ENCODE measurements around the gene PDZD2.

The PDZD2 gene

DNA sequence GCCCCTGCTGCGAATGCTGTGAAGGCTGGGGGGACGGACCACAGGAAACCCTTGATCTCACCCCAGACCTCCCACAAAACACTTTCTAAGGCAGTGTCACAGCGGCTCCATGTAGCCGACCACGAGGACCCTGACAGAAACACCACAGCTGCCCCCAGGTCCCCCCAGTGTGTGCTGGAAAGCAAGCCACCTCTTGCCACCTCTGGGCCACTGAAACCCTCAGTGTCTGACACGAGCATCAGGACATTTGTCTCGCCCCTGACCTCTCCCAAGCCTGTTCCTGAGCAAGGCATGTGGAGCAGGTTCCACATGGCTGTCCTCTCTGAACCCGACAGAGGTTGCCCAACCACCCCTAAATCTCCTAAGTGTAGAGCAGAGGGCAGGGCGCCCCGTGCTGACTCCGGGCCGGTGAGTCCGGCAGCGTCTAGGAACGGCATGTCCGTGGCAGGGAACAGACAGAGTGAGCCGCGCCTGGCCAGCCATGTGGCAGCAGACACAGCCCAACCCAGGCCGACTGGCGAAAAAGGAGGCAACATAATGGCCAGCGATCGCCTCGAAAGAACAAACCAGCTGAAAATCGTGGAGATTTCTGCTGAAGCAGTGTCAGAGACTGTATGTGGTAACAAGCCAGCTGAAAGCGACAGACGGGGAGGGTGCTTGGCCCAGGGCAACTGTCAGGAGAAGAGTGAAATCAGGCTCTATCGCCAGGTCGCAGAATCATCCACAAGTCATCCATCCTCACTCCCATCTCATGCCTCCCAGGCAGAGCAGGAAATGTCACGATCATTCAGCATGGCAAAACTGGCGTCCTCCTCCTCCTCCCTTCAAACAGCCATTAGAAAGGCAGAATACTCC lies 450.4 kb downstream of the PDZD2 start:
- no peak for DNase-seq

GRCh38 chr5:32090026-32090754 lies 451.3 kb downstream of the PDZD2 start:
- DNase-seq = no peak

GRCh38 chr5:32090755-32091128 lies 451.8 kb downstream of the PDZD2 start:
- no peak for DNase-seq

DNA sequence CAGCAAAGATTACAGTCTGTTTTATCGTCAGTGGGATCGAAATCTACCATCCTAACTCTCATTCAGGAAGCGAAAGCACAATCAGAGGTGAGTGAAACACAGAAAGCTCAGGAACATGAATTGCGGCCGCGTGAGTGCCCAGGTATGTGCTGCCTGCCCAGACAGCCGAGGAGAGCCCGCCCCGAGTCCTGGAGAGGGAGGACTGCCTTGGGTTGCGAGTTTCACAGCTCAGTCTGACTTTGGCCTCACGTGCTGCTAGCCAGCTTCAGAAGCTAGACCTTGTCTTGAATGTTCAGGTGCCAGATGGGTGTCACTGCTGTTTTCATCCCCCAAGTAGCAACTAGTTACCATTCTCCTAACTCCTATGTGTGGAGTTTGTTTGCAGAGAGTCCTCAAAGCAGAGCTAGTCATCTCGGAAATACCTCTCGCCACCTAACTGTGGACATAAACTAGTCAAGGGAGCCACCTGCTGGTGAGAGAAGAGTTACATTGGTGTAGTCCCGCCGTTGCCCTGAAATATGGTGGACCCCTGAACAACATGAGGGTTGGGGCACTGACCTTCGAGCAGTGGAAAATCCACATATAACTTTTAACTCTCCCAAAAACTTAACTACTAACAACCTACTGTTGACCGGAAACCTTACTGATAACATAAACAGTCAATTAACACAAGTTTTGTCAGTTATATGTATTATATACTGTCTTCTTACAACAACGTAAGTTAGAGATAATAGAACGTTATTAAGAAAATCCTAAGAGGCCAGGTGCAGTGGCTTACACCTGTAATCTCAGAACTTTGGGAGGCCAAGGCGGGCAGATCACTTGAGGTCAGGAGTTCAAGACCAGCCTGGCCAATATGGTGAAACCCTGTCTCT lies 454.2 kb downstream of the PDZD2 start:
- peak; percentile 65 for DNase-seq

- no peak for DNase-seq
Measured at GRCh38 chr5:32094691-32095090, 455.8 kb downstream of the PDZD2 start.

DNA sequence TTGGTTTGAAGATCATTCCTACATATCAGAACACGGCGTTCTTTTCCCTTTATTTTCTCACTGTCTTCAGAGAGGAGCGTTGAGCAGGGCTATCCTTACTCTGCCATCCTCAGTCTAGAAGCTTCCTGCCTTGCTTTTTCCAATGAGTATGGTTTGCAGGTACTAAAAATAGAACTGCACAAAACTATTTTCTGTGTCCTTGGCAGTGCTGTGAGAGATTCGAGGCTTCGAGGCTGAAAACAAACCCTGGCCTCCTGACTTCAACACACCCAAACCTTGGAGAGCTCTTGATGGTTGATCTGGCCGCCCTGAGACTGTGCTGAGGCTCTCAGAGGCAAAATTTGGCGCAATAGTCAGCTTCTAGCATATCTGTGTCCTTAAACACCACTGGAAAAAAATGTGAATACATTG lies 456.3 kb downstream of the PDZD2 start:
- no peak for DNase-seq

DNA sequence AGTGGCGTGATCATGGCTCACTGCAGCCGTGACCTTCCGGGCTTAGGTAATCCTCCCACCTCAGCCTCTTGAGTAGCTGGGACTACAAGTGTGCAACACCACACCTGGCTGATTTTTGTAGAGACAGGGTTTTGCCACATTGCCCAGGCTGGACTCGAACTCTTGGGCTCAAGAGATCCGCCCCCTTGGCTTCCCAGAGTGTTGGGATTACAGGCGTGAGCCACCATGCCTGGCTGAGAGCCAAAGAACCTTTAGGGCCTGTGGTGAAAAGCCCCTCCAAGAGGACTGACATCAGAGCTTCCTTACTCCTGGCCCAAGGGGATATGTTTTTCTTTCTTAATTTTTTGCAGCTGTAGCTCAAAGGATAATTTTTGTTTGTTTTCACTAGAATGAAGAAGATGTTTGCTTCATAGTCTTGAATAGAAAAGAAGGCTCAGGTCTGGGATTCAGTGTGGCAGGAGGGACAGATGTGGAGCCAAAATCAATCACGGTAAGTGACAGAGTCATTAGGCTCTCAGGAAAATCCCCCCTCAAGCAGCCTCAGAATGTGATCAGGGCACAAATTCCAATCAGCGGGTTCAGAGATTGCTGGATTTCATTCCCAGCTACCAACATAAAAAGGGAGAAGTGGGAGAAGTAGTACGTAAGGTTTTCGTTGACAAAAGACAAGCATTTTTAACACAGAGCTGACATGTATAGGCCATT lies 458.1 kb downstream of the PDZD2 start:
- DNase-seq = no peak

- DNase-seq = no peak
Measured at GRCh38 chr5:32098291-32098690, 459.4 kb downstream of the PDZD2 start.

- no peak for DNase-seq
Measured at GRCh38 chr5:32098890-32099310, 460.0 kb downstream of the PDZD2 start.

- DNase-seq = no peak
Measured at GRCh38 chr5:32099486-32100035, 460.6 kb downstream of the PDZD2 start.

DNA sequence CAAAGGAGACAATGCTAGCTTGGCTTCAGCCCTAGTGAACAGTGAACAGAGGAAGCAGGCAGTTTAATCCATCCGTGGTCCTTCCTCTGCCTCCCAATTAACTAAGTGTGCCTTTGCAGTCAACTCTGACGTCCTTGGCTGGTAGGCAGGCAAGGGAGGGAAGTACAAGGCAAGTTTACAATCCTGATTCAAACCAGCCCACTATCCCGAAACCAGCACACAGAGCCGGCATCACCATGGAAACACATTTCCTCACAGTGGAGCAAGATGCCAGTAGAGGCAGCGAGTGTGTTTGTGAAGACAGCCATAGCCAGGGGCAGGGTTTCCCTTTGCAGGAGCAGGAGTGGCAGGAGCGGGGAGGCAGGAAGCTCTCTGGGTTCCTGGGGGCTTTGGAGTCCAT lies 461.3 kb downstream of the PDZD2 start:
- no peak for DNase-seq

DNA sequence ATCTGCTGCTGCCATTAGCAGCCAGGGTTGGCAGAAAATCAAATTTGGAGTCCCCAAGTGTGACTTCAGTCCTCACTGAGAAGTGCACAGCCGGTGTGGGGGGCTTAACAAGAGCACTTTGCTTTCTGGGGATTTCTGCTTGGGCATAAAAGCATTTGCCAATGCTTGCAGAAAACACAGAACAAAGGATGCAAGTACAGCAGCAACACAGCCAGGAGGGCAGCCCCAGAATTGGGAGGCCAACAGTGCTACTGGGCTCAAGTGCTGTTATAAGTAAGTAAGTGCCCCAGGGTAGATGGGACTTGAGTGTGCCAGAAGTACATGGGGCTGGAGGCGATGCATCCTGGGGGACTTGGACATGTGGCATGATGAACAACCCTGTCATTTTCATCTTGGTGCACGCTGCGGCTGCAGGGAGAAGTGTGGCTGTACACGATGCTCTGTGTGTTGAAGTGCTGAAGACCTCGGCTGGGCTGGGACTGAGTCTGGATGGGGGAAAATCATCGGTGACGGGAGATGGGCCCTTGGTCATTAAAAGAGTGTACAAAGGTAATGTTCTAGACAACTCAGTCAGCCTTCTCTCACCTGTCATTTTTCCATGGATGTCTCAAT lies 461.9 kb downstream of the PDZD2 start:
- DNase-seq = no peak

DNA sequence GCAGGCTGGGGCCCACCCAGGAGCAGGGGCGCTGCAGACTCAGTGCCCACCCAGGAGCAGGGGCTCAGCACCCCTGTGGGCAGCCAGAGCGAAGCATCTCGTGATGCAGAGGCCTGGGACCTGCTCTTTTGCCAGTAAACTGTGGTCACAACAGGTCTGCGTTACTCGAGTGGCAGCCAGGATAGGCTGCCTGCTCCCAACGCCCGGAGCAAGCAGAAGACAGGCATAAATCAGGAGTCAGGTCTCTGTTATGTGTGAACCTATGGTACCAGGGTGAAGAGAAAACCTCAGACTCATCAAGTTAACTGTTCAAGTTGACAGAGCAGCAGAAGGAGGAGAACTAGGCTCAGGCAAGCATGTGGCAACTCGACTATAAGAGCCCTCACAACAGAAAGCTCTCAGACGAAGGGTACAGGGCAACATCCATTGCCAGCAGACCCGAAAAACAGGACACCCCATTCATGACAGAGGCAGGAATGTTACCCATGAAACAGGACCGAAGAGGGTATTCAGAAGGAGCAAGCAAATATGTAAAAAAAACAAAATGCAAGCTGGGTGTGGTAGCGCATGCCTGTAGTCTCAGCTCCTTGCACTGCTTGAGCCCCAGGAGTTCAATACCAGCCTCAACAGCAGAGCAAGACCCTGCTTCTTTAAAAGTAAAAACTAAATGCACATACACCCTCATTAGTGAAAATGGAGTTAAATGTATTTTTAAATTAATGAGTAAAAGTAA lies 463.5 kb downstream of the PDZD2 start:
- no peak for DNase-seq

DNA sequence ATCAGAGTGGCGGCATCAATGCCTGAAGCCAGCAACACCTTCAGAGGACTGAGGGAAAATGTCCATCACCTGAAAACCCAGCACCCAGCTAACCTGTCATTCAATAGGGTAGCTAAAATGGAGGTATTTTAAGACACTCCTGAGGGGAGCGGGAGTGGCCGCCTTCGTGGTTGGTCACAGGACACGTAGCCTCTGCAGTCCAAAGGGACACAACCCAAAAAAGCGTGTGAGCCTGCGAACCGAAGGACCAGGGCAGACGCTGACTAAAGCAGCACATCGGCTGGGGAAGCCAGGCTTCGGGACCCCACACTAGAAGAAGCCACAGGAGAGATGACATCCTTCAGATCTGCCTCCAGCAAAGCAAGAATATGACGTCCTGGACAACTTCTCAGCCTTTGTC lies 464.6 kb downstream of the PDZD2 start:
- DNase-seq = no peak

- DNase-seq = no peak
Measured at GRCh38 chr5:32107291-32107690, 468.4 kb downstream of the PDZD2 start.

GRCh38 chr5:32108167-32108566 lies 469.2 kb downstream of the PDZD2 start:
- no peak for DNase-seq

- no peak for DNase-seq
Measured at GRCh38 chr5:32109236-32109635, 470.3 kb downstream of the PDZD2 start.

DNA sequence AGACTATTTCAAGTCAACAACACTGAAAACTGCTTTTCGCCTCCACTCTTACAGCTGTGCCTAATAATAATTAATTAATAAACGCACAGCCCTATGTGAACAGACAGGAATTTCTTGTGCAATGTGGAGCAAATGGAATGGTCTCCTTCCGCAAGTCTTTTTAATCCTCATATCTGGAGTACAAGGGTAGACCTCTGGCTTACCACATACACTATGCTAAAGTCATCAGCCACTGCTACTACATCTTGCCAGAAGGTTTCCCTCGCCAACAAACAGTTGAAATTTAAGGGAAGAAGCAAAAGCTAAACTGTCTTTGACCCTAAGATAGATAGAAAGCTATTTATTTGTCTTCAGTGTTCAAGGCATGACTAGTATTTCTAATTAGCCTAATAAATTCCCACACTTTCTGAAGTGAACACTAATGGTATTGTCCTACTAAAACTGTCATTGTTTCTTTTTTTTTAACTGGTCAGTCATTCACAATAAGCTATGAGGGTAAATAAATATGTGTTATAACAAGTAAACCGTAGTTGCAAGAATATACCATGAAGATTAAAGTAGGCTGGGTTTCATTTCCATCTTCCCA lies 471.3 kb downstream of the PDZD2 start:
- no peak for DNase-seq

- DNase-seq = no peak
Measured at GRCh38 chr5:32115985-32116384, 477.1 kb downstream of the PDZD2 start.

DNA sequence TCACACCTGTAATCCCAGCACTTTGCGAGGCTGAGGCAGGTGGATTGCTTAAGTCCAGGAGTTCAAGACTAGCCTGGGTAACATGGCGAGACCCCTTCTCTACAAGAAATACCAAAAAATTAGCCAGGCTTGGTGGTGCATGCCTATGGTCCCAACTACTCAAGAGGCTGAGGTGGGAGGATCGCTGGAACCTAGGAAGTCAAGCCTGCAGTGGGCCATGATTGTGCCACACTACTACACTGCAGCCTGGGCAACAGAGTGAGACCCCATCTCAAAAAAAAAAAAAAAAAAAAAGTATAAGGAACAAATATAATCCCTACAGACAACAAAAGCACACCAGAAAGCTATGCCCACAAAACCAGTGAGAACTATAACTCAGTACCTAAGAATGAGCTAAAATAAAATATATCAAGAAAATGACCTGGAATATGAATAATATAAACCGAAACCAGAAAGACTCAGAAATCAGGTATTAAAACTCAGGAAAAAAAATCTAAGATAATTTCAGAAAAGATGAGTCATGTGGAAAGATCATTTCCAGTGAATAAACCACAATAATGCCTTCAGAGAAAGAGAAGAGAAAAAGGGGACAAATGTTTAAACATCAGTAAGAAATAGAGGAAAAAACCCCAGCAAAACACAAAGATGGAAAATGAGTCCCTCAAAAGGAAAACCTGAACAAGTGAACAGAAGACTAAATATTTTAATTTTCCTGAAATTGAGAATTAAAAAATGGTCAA lies 477.8 kb downstream of the PDZD2 start:
- no peak for DNase-seq

All from CD4-positive, alpha-beta T cell treated with Interleukin-12 subunit alpha and Interleukin-12 subunit beta, for 1 hour (primary cell).